ENCODE data around the gene CHMP2A.
"Not testable (repeated sequence)": the region's sequence is repeated elsewhere in the genome, so short reads cannot be mapped to it uniquely, and the experiment has no call there.

The CHMP2A gene

DNA sequence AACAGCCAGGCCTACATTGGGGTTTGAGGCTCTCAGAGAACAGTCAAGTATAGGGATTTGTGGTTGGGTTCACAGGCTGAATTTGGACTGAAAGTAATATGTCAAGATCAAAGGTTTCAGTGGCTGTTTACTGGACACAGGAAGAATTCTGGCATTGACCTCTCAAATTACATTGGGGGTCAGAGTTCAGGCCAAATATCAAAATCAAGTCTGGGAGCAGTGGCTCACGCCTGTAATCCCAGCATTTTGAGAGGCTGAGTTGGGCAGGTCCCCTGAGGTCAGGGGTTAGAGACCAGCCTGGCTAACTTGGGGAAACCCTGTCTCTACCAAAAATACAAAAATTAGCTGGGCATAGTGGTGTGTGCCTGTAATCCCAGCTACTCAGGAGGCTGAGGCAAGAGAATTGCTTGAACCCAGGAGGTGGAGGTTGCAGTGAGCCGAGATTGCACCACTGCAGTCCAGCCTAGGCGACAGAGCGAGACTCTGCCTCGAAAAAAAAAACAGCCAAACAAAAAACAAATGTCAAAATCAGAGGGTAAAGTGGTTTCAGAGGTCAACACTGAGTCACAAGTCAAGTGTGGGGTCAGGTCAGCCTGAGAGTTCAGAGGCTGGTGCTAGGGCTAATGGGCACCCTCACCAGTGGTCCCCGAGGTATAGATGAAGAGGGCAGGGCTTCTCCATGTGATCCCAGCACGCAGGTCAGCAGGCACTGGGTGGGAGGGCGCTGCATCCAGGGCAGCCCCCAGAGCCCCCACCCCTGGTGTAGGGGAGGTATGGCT lies 44.6 kb downstream of the CHMP2A start:
- H3K9ac ChIP-seq (ENCODE audit: low read depth, low read length, poor library complexity, severe bottlenecking): no peak overlapping the region
- H2AFZ ChIP-seq (ENCODE audit: low read length): no peak overlapping the region
- TF ChIP-seq CTCF (conservative IDR thresholded peaks at IDR 0.05; ENCODE audit: low read length): no peak
- no peak for TF ChIP-seq EZH2phosphoT487 (IDR thresholded peaks at IDR 0.05; ENCODE audit: borderline replicate concordance)
- H3K4me2 ChIP-seq (ENCODE audit: low read depth, low read length, poor library complexity, severe bottlenecking): no peak overlapping the region
- H3K27me3 ChIP-seq (ENCODE audit: insufficient read depth, low read length, poor library complexity, severe bottlenecking): no peaks in the 10 kb centered on the region
- no peaks in the 10 kb centered on the region for H4K20me1 ChIP-seq (ENCODE audit: insufficient read depth, low read length, poor library complexity, severe bottlenecking)
- H3K4me3 ChIP-seq (ENCODE audit: low read length, poor library complexity, severe bottlenecking): no peak overlapping the region
- peaks cover 12% of the 10 kb centered on the region for H3K4me1 ChIP-seq (ENCODE audit: insufficient read depth, low read length, poor library complexity, severe bottlenecking)
- peaks cover 10% of the 10 kb centered on the region; the same call in 1 of the 2 replicates for H3K79me2 ChIP-seq (ENCODE audit: insufficient read depth, low read length)
- H3F3A ChIP-seq (ENCODE audit: low read depth): no peaks in the 10 kb centered on the region
- H3K36me3 ChIP-seq (ENCODE audit: insufficient read depth, low read length): no peaks in the 10 kb centered on the region
- H3K9me2 ChIP-seq (replicated peaks; ENCODE audit: low read depth, low read length): no peaks in the 10 kb centered on the region
- H3K9me3 ChIP-seq (ENCODE audit: insufficient read depth, low read depth, low read length): no peaks in the 10 kb centered on the region

- Histone ChIP-seq H3F3A (ENCODE audit: low read depth) (no peaks in the 10 kb centered on the region), H2AFZ (ENCODE audit: low read length) (no peak overlapping the region), H3K79me2 (ENCODE audit: insufficient read depth, low read length) (peaks cover 5% of the 10 kb centered on the region; the same call in 1 of the 2 replicates), H3K4me2 (ENCODE audit: low read depth, low read length, poor library complexity, severe bottlenecking) (no peak overlapping the region), H3K9ac (ENCODE audit: low read depth, low read length, poor library complexity, severe bottlenecking) (no peak overlapping the region), H3K27me3 (ENCODE audit: insufficient read depth, low read length, poor library complexity, severe bottlenecking) (no peaks in the 10 kb centered on the region), H3K9me2 (replicated peaks; ENCODE audit: low read depth, low read length) (no peaks in the 10 kb centered on the region), H3K4me3 (ENCODE audit: low read length, poor library complexity, severe bottlenecking) (no peak overlapping the region), H3K4me1 (ENCODE audit: insufficient read depth, low read length, poor library complexity, severe bottlenecking) (peaks cover 11% of the 10 kb centered on the region), H3K36me3 (ENCODE audit: insufficient read depth, low read length) (no peaks in the 10 kb centered on the region), H3K9me3 (ENCODE audit: insufficient read depth, low read depth, low read length) (no peaks in the 10 kb centered on the region), H4K20me1 (ENCODE audit: insufficient read depth, low read length, poor library complexity, severe bottlenecking) (no peaks in the 10 kb centered on the region)
- no peak for TF ChIP-seq CTCF (conservative IDR thresholded peaks at IDR 0.05; ENCODE audit: low read length)
- no peak for TF ChIP-seq EZH2phosphoT487 (IDR thresholded peaks at IDR 0.05; ENCODE audit: borderline replicate concordance)
Measured at GRCh38 chr19:58509731-58510083, 45.2 kb downstream of the CHMP2A start.

DNA sequence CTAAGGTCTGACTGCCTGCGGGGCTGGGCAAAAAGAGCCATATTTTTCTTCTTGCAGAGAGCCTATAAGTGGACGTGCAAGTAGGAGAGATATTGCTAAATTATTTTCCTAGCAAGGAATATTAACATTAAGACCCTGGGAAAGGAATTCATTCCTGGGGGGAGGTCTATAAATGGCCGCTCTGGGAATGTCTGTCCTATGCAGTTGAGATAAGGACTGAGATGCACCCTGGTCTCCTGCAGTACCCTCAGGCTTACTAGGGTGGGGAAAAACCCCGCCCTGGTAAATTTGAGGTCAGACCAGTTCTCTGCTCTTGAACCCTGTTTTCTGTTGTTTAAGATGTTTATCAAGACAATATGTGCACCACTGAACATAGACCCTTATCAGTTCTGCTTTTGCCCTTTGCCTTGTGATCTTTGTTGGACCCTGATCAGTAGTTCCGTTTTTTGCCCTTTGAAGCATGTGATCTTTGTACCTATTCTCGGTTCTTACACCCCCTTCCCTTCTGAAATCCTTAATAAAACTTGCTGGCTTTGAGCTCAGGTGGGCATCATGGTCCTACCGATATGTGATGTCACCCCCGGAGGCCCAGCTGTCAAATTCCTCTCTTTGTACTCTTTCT lies 47.2 kb downstream of the CHMP2A start:
- H3K9me2 ChIP-seq (replicated peaks; ENCODE audit: low read depth, low read length); H3K9me3 ChIP-seq (ENCODE audit: insufficient read depth, low read depth, low read length); H3F3A ChIP-seq (ENCODE audit: low read depth); H3K36me3 ChIP-seq (ENCODE audit: insufficient read depth, low read length); H2AFZ ChIP-seq (ENCODE audit: low read length); H3K4me3 ChIP-seq (ENCODE audit: low read length, poor library complexity, severe bottlenecking); H3K4me1 ChIP-seq (ENCODE audit: insufficient read depth, low read length, poor library complexity, severe bottlenecking); H3K4me2 ChIP-seq (ENCODE audit: low read depth, low read length, poor library complexity, severe bottlenecking); H4K20me1 ChIP-seq (ENCODE audit: insufficient read depth, low read length, poor library complexity, severe bottlenecking); H3K27me3 ChIP-seq (ENCODE audit: insufficient read depth, low read length, poor library complexity, severe bottlenecking); H3K79me2 ChIP-seq (ENCODE audit: insufficient read depth, low read length); H3K9ac ChIP-seq (ENCODE audit: low read depth, low read length, poor library complexity, severe bottlenecking): not testable (repeated sequence)

Data from Loucy (cell line).